DND-41 (cell line): ENCODE data around the gene ULK1.

ENCODE experiments used
- EZH2 ChIP-seq: IDR thresholded peaks from 3 replicates; pipeline ENCODE4 v1.6.1; 2012; ENCODE audit warnings: borderline replicate concordance, low read depth, mild to moderate bottlenecking, moderate library complexity, low read length, inconsistent platforms; ENCODE audit not compliant: severe bottlenecking
- TF ChIP-seq, protein P1 (sequence below): IDR thresholded peaks from 2 replicates; pipeline ENCODE4 v1.5.1; 2012; ENCODE audit warnings: borderline replicate concordance, low read length, moderate library complexity, mild to moderate bottlenecking; ENCODE audit not compliant: poor library complexity, severe bottlenecking; ENCODE audit errors: extremely low read depth

DNA sequence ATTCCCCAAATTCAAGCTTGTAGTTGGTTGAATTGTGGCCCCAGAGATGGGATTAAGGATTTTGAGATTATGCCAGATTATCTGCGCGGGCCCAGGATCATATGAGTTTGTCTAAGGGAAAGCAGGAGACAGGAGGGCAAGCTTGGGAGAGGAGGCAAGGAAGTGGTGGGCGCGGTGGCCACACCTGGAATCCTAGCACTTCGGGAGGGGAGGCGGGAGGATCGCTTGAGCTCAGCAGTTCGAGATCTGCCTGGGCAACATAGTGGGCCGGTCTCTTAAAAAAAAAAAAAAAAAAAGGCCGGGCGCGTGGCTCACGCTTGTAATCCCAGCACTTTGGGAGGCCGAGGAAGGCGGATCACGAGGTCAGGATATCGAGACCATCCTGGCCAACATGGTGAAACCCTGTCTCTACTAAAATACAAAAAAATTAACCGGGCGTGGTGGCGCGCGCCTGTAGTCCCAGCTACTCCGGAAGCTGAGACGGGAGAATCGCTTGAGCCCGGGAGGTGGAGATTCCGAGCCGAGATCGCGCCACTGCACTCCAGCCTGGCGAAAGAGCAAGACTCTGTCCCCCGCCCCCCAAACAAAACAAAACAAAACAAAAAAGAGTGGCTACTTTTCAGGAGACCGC lies 33.8 kb downstream of the ULK1 start:
- TF ChIP-seq, protein P1, sequence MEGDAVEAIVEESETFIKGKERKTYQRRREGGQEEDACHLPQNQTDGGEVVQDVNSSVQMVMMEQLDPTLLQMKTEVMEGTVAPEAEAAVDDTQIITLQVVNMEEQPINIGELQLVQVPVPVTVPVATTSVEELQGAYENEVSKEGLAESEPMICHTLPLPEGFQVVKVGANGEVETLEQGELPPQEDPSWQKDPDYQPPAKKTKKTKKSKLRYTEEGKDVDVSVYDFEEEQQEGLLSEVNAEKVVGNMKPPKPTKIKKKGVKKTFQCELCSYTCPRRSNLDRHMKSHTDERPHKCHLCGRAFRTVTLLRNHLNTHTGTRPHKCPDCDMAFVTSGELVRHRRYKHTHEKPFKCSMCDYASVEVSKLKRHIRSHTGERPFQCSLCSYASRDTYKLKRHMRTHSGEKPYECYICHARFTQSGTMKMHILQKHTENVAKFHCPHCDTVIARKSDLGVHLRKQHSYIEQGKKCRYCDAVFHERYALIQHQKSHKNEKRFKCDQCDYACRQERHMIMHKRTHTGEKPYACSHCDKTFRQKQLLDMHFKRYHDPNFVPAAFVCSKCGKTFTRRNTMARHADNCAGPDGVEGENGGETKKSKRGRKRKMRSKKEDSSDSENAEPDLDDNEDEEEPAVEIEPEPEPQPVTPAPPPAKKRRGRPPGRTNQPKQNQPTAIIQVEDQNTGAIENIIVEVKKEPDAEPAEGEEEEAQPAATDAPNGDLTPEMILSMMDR: no peak
- no peak for TF ChIP-seq EZH2
